GM12872 (cell line): ENCODE data around the gene CAMK1D.

Source experiments
- TF ChIP-seq, protein P1 (sequence below): IDR thresholded peaks from 3 replicates; pipeline ENCODE4 v1.5.1; 2011; ENCODE audit warnings: low read depth, mild to moderate bottlenecking, low read length, moderate library complexity; ENCODE audit not compliant: insufficient read depth

The CAMK1D gene

DNA sequence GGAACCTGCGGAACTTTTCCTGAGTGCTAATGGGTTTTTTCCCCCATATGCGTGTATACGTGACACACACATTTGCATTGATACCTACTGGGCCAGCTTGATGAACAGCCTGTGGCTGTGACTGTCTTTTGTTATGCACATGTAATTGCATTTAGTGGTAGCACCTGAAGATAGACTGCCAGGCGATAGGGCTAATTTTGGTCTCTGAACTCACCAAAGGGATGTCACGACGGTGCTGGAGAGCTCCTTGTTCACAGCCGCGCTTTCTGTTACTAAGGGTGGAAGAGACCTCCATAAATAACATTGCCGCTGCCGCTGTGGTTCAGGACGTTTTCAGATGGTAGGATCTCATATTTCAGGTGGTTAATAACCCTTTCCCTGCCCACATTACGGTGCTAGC is 133.2 kb downstream of the CAMK1D start:
- TF ChIP-seq, protein P1, sequence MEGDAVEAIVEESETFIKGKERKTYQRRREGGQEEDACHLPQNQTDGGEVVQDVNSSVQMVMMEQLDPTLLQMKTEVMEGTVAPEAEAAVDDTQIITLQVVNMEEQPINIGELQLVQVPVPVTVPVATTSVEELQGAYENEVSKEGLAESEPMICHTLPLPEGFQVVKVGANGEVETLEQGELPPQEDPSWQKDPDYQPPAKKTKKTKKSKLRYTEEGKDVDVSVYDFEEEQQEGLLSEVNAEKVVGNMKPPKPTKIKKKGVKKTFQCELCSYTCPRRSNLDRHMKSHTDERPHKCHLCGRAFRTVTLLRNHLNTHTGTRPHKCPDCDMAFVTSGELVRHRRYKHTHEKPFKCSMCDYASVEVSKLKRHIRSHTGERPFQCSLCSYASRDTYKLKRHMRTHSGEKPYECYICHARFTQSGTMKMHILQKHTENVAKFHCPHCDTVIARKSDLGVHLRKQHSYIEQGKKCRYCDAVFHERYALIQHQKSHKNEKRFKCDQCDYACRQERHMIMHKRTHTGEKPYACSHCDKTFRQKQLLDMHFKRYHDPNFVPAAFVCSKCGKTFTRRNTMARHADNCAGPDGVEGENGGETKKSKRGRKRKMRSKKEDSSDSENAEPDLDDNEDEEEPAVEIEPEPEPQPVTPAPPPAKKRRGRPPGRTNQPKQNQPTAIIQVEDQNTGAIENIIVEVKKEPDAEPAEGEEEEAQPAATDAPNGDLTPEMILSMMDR = no peak

DNA sequence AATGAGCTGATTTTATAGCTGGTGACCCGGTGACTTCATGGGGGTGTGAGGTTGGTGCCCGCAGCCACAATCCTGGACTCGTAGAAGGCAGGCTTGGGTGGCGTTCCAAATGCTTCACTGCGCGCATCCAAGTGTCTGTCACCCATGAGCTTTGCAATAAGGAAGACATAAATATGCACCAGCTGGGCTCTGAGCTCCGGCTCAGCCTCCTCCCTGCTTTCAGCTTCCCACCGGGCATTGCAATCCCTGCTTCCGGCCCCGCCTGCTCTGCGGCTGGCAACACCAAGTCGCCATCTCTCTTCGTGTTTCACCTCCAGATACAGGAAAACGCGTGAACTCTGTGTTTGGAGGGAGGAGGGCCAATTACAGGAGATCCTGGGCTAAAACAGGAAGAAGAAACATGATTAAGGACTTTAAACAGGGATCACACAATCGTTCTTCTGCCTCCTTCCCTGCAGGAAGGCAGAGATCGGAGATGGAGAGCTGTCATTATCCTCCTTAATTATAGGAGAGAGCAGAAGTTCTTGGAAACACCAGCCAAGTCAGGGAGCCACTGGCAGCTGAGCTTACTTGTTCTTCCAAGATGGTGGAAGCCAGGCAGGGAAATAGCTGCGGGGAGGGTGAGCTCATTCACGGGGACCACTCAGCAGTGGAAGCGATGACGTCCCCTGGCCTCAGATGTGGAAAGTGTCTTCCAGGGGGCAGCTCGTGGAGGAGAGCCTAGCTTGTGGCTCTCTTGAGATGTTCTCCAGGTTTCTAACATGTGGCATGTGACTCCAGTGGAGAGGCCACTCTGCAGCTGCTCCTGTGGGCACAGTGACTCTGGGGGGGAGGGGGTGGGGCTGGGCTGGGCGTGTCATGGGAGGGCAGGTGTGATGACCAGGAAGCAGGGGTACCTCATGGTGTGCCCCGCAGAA is 134.9 kb downstream of the CAMK1D start:
- TF ChIP-seq, protein P1 = no peak

DNA sequence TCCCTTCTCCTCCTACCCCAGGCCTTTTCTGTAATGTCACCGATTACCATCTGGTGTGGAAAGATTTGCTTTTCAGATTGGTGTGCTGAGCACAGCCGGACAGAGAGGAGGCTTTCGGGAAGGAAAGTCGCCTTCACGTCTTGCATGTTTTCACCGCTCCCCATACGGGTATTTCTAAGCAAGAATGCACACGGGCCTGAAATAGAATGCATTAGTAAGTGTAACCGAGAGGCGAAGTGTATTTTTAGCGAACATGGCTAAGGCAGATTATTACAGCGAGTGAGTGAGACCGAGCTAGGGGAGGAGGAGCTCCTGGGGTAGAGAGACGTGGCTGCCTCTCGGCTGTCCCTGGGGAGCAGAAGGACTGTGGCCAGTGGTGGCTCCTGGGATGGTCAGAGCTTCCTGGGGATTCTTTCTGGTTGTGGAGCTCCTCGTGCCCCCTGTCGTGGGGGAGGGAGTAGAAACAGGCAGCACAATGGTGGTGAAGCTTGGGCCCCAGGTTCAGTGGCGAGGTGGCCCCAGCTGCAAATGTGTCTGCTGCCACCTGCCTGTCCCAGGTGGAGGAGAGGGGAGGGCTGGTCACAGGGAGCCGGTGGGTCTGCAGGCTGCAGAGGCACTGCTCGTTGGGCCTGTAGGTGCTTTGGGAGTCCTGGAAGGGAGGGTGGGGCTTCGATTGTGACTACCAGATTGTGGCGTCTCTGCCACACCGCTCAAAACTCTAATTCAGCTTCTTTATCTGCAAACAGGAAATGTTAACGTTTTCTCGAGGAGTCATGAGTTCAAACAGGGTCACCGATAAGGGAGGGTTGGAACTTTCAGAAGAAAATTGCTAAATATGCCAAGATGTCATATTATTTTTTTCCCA is 135.8 kb downstream of the CAMK1D start:
- TF ChIP-seq, protein P1 = peak; percentile 48; the same call in 2 of the 3 replicates

DNA sequence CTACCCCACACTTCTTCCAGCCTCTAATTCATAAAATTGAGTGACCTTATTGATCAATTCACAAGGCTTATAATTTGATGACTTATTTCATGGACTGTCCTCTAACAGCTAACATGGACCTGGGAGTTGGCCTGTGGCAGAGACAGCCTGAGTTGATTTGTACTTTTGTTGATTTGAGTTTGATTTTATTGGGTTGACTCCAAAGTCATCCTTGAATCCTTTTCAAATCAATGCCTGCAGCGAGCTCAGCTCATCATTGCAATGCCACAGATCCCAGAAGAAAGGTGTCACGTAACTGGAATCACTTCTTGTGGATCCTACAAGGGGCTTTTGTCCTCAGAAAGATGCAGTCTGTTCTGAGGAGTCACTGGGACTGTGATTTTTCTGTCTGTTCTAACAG is 138.0 kb downstream of the CAMK1D start:
- TF ChIP-seq, protein P1 = no peak

DNA sequence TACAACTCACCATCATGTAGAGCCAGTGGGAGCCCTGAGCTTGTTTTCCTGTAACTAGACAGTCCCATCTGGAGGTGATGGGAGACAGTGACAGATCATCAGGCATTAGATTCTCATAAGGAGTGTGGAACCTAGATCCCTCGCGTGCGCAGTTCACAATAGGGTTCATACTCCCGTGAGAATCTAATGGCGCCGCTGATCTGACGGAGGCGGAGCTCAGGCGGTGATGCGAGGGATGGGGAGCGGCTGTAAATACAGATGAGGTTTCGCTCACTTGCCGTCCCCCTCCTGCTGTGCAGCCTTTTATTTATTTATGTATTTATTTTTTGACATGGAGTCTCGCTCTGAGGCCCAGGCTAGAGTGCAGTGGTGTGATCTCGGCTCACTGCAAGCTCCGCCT is 139.3 kb downstream of the CAMK1D start:
- TF ChIP-seq, protein P1 = no peak

DNA sequence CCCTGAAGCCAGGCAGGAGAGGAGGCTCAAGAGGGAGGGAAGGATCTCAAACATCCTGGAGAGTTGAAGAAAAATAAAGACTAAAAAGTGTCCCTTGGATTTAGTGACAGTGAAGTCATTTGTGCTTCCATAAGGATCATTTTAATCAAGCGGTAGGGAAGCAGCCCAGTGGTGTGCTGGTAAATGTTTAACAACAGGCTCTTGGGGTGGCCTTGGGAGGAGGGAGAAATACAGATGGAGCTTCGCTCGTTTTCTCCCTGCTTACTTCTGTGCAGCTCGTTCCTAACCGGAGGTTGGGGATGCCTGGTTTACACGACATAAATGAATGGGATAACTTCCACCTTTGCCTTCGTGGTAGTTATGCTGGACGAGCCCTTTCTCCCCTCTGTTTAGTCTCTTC is 140.0 kb downstream of the CAMK1D start:
- TF ChIP-seq, protein P1 = no peak

DNA sequence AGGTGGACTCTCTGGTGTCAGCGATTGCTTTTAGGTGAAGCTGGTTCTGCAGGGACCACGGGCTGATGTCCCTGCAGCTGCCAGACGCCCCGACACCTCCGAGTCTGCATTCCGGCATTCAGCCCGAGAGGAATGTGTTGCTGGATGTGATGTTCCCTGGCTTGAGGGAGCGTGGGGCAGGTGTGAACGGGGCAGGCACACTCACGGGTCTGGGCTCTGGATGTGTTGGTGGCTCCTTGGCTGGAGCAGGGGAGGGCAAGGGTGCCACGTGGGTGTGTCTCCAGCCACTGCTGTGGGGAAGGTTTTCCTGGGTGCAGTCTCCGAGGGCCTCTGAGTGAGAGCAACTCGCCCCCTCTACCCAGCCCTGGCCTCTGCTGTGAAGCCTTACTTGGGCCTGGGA is 140.5 kb downstream of the CAMK1D start:
- TF ChIP-seq, protein P1 = no peak
